Thoracic aorta (tissue), 2 donors: ENCODE data around the gene OGG1. TPM values are rescaled to one million over a fixed set of nuclear protein-coding genes. Genes with fewer than 3 reads are reported as not detected.
A peak's percentile ranks its signal among the peaks of the same experiment; 100 is the strongest.

ENCODE experiments used
- ATAC-seq: fragments of 150-250 bp; one replicate; pipeline ENCODE4 v1.8.0; 2017; ENCODE audit warnings: low read depth; ENCODE audit not compliant: insufficient number of reproducible peaks, low FRiP score
- DNase-seq: peaks from one replicate; pipeline ENCODE4 v3.0.0-alpha.2; 2020; ENCODE audit warnings: low spot score
- H3K27ac ChIP-seq, 2 donors: fragments of 200-600 bp; sonication (generic); 1 replicate in 1 of 2; 2 replicates in 1 of 2; pipeline ENCODE4 v1.5.1; 2016; ENCODE audit warnings: mild to moderate bottlenecking in 2 of 2, moderate library complexity in 2 of 2
- H3K27me3 ChIP-seq: fragments of 200-600 bp; sonication (generic); replicated peaks from 2 replicates; pipeline ENCODE4 v1.6.0; 2016; ENCODE audit warnings: mild to moderate bottlenecking; ENCODE audit not compliant: insufficient read depth
- H3K36me3 ChIP-seq: fragments of 200-600 bp; sonication (generic); one replicate; pipeline ENCODE4 v1.5.1; 2016
- H3K4me1 ChIP-seq, 2 donors: fragments of 200-600 bp; sonication (generic); 1 replicate in 1 of 2; 2 replicates in 1 of 2; pipeline versions ENCODE4 v1.5.1 to v1.6.0; 2016; ENCODE audit warnings: low read depth in 2 of 2, mild to moderate bottlenecking in 1 of 2; ENCODE audit not compliant: control insufficient read depth in 1 of 2
- H3K4me3 ChIP-seq: fragments of 200-600 bp; sonication (generic); 2 replicates; pipeline ENCODE4 v1.5.1; 2016; ENCODE audit warnings: mild to moderate bottlenecking
- H3K9me3 ChIP-seq: fragments of 200-600 bp; sonication (generic); 2 replicates; pipeline ENCODE4 v1.5.1; 2016
- CTCF ChIP-seq: fragments of 200-600 bp; sonication (generic); IDR thresholded peaks from one replicate; pipeline ENCODE4 v1.5.1; 2019; ENCODE audit warnings: antibody characterized with exemption
- total RNA-seq, 2 donors: library from RNA; depleted of rRNA; stranded (reverse); fragments of >200 nt; gene quantifications; one replicate each; pipeline versions ENCODE4 v1.1.0 to v1.2.3, GENCODE V29; 2016

OGG1 gene
- total RNA-seq, 2 donors from 2014 or later = 23.0 to 26.3 TPM

- DNase-seq (no peak), ATAC-seq (no peak)
- Histone ChIP-seq H3K4me3 (no peak overlapping the region), H3K27me3 (no peaks in the 10 kb centered on the region), H3K27ac (no peak overlapping the region), H3K36me3 (peaks cover 23% of the 10 kb centered on the region), H3K9me3 (no peaks in the 10 kb centered on the region), H3K4me1 (peaks cover 10% of the 10 kb centered on the region in 2 donors)
- TF ChIP-seq CTCF = no peak
These were observed 13.1 kb downstream of the OGG1 start for GRCh38 chr3:9762871-9763270.

GRCh38 chr3:9765865-9766264 lies 16.1 kb downstream of the OGG1 start:
- H3K36me3 ChIP-seq = peaks cover 10% of the 10 kb centered on the region
- ATAC-seq (no peak), DNase-seq (no peak)
- no peak overlapping the region for H3K27ac ChIP-seq
- no peak for TF ChIP-seq CTCF
- H3K4me1 ChIP-seq = peaks cover 31 to 34% of the 10 kb centered on the region in 2 donors
- H3K27me3 ChIP-seq = no peaks in the 10 kb centered on the region
- H3K4me3 ChIP-seq = no peak overlapping the region
- no peaks in the 10 kb centered on the region for H3K9me3 ChIP-seq

- no peaks in the 10 kb centered on the region for H3K9me3 ChIP-seq
- H3K27ac ChIP-seq = peak overlapping the region; percentile 30 to 31
- H3K4me3 ChIP-seq = no peak overlapping the region
- H3K36me3 ChIP-seq = peaks cover 6% of the 10 kb centered on the region
- DNase-seq (no peak), ATAC-seq (no peak)
- H3K4me1 ChIP-seq = peaks cover 32 to 37% of the 10 kb centered on the region in 2 donors
- H3K27me3 ChIP-seq = no peaks in the 10 kb centered on the region
- TF ChIP-seq CTCF = no peak
These were observed 17.7 kb downstream of the OGG1 start for GRCh38 chr3:9767418-9767817.

- ATAC-seq (no peak), DNase-seq (no peak)
- TF ChIP-seq CTCF = no peak
- H3K36me3 ChIP-seq = peaks cover 5% of the 10 kb centered on the region
- no peaks in the 10 kb centered on the region for H3K27me3 ChIP-seq
- no peaks in the 10 kb centered on the region for H3K9me3 ChIP-seq
- peak overlapping the region; percentile 31 to 91 for H3K27ac ChIP-seq
- peak overlapping the region; percentile 89 for H3K4me3 ChIP-seq
- peaks cover 32 to 37% of the 10 kb centered on the region in 2 donors for H3K4me1 ChIP-seq
These were observed 18.5 kb downstream of the OGG1 start for GRCh38 chr3:9768141-9768775.

- no peak for ATAC-seq
These were observed 19.3 kb downstream of the OGG1 start for GRCh38 chr3:9769012-9769411.

More at GRCh38 chr3:9769012-9769411, 19.3 kb downstream of the OGG1 start:
- Histone ChIP-seq H3K27me3 (no peaks in the 10 kb centered on the region), H3K36me3 (peaks cover 5% of the 10 kb centered on the region), H3K9me3 (no peaks in the 10 kb centered on the region), H3K27ac (peak overlapping the region; percentile 91 to 93), H3K4me1 (peaks cover 32 to 37% of the 10 kb centered on the region in 2 donors), H3K4me3 (peak overlapping the region; percentile 89)
- no peak for TF ChIP-seq CTCF
- no peak for DNase-seq
